Measurements from ENCODE around the gene STXBP3.

Gene STXBP3

GRCh38 chr1:108808438-108808837 lies 62.0 kb downstream of the STXBP3 start:
- Histone ChIP-seq H3K9ac (ENCODE audit: low read length) (no peak overlapping the region), H2AFZ (ENCODE audit: low read depth, low read length) (no peak overlapping the region), H2BK12ac (ENCODE audit: low read length in 2 of 2) (no peak overlapping the region), H2AK5ac (ENCODE audit: low read length, severe bottlenecking) (no peak overlapping the region), H3K4me3 (ENCODE audit: insufficient read depth in 1 of 2, low read depth in 1 of 2, low read length in 2 of 2) (no peak overlapping the region), H3K14ac (ENCODE audit: low read length in 2 of 2) (no peak overlapping the region), H2BK5ac (ENCODE audit: low read depth, low read length, poor library complexity, severe bottlenecking) (no peak overlapping the region), H4K91ac (ENCODE audit: low read length) (no peak overlapping the region), H3K4me2 (ENCODE audit: low read length, poor library complexity, severe bottlenecking) (no peak overlapping the region), H4K8ac (ENCODE audit: low read length) (no peak overlapping the region), H3K27me3 (ENCODE audit: control insufficient read depth in 1 of 2, insufficient read depth in 1 of 2, low read length in 2 of 2) (no peaks in the 10 kb centered on the region), H3K9me3 (ENCODE audit: control insufficient read depth, low read length) (no peaks in the 10 kb centered on the region), H3K4ac (ENCODE audit: low read depth in 1 of 2, low read length in 2 of 2) (no peak overlapping the region), H3K23ac (ENCODE audit: low read length in 2 of 2) (no peak overlapping the region), H3K18ac (ENCODE audit: low read depth in 1 of 2, low read length in 2 of 2) (no peak overlapping the region), H2BK15ac (ENCODE audit: low read depth, poor library complexity, severe bottlenecking) (no peak overlapping the region), H3K27ac (ENCODE audit: low read length, poor library complexity, severe bottlenecking) (no peak overlapping the region), H3K36me3 (ENCODE audit: control insufficient read depth in 1 of 2, insufficient read depth in 2 of 2, low read depth in 1 of 2, low read length in 2 of 2) (peaks cover 10 to 78% of the 10 kb centered on the region in 2 experiments), H3K79me1 (replicated peaks; ENCODE audit: low read length, poor library complexity, severe bottlenecking) (peaks cover 3% of the 10 kb centered on the region), H3K4me1 (ENCODE audit: control insufficient read depth, insufficient read depth, low read depth, low read length) (peaks cover 2% of the 10 kb centered on the region), H2BK120ac (ENCODE audit: low read depth, low read length) (no peak overlapping the region)
- 98% methylated on average over 4 of the region's 4 CpGs for WGBS
- no peak for DNase-seq

DNA sequence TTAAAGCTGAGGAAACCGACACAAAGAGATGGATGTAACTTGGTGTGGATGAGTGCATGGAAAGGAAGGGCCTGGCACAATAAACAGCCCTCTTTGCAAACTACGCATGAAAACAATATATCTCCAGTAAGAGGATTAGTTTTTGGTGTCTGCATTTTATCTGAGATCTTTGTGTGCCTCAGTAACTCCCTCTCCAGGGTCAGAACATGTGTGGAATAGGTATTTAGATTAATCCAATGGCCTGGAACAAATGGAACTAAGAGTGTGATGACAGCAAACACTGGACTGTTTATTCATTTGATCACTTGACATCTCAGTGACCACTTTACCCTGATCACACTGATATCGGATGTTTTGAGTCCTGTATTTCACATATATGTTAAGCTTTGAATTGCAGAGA lies 65.1 kb downstream of the STXBP3 start:
- Histone ChIP-seq H3K79me1 (replicated peaks; ENCODE audit: low read length, poor library complexity, severe bottlenecking) (no peaks in the 10 kb centered on the region), H2AFZ (ENCODE audit: low read depth, low read length) (no peak overlapping the region), H2BK12ac (ENCODE audit: low read length in 2 of 2) (no peak overlapping the region), H3K27me3 (ENCODE audit: control insufficient read depth in 1 of 2, insufficient read depth in 1 of 2, low read length in 2 of 2) (no peaks in the 10 kb centered on the region), H3K4me3 (ENCODE audit: insufficient read depth in 1 of 2, low read depth in 1 of 2, low read length in 2 of 2) (no peak overlapping the region), H3K9me3 (ENCODE audit: control insufficient read depth, low read length) (no peaks in the 10 kb centered on the region), H4K8ac (ENCODE audit: low read length) (no peak overlapping the region), H3K27ac (ENCODE audit: low read length, poor library complexity, severe bottlenecking) (no peak overlapping the region), H4K91ac (ENCODE audit: low read length) (no peak overlapping the region), H2BK15ac (ENCODE audit: low read depth, poor library complexity, severe bottlenecking) (no peak overlapping the region), H3K18ac (ENCODE audit: low read depth in 1 of 2, low read length in 2 of 2) (no peak overlapping the region), H2AK5ac (ENCODE audit: low read length, severe bottlenecking) (no peak overlapping the region), H3K23ac (ENCODE audit: low read length in 2 of 2) (no peak overlapping the region), H3K9ac (ENCODE audit: low read length) (no peak overlapping the region), H3K36me3 (ENCODE audit: control insufficient read depth in 1 of 2, insufficient read depth in 2 of 2, low read depth in 1 of 2, low read length in 2 of 2) (peaks cover 3 to 49% of the 10 kb centered on the region in 2 experiments), H3K14ac (ENCODE audit: low read length in 2 of 2) (no peak overlapping the region), H2BK120ac (ENCODE audit: low read depth, low read length) (no peak overlapping the region), H3K4ac (ENCODE audit: low read depth in 1 of 2, low read length in 2 of 2) (no peak overlapping the region), H2BK5ac (ENCODE audit: low read depth, low read length, poor library complexity, severe bottlenecking) (no peak overlapping the region), H3K4me2 (ENCODE audit: low read length, poor library complexity, severe bottlenecking) (no peak overlapping the region), H3K4me1 (ENCODE audit: control insufficient read depth, insufficient read depth, low read depth, low read length) (peaks cover 1% of the 10 kb centered on the region)
- WGBS = 97% methylated on average over 3 of the region's 3 CpGs
- DNase-seq = no peak

- Histone ChIP-seq H3K9me3 (ENCODE audit: control insufficient read depth, low read length) (no peaks in the 10 kb centered on the region), H3K4ac (ENCODE audit: low read depth in 1 of 2, low read length in 2 of 2) (no peak overlapping the region), H3K27ac (ENCODE audit: low read length, poor library complexity, severe bottlenecking) (no peak overlapping the region), H3K18ac (ENCODE audit: low read depth in 1 of 2, low read length in 2 of 2) (no peak overlapping the region), H3K14ac (ENCODE audit: low read length in 2 of 2) (no peak overlapping the region), H2AFZ (ENCODE audit: low read depth, low read length) (no peak overlapping the region), H3K23ac (ENCODE audit: low read length in 2 of 2) (no peak overlapping the region), H2BK5ac (ENCODE audit: low read depth, low read length, poor library complexity, severe bottlenecking) (no peak overlapping the region), H3K79me1 (replicated peaks; ENCODE audit: low read length, poor library complexity, severe bottlenecking) (no peaks in the 10 kb centered on the region), H3K4me3 (ENCODE audit: insufficient read depth in 1 of 2, low read depth in 1 of 2, low read length in 2 of 2) (no peak overlapping the region), H4K91ac (ENCODE audit: low read length) (no peak overlapping the region), H4K8ac (ENCODE audit: low read length) (no peak overlapping the region), H3K9ac (ENCODE audit: low read length) (no peak overlapping the region), H3K36me3 (ENCODE audit: control insufficient read depth in 1 of 2, insufficient read depth in 2 of 2, low read depth in 1 of 2, low read length in 2 of 2) (peaks cover 0 to 33% of the 10 kb centered on the region in 2 experiments), H2BK120ac (ENCODE audit: low read depth, low read length) (no peak overlapping the region), H2AK5ac (ENCODE audit: low read length, severe bottlenecking) (no peak overlapping the region), H3K4me2 (ENCODE audit: low read length, poor library complexity, severe bottlenecking) (no peak overlapping the region), H3K4me1 (ENCODE audit: control insufficient read depth, insufficient read depth, low read depth, low read length) (peaks cover 4% of the 10 kb centered on the region), H2BK15ac (ENCODE audit: low read depth, poor library complexity, severe bottlenecking) (no peak overlapping the region), H3K27me3 (ENCODE audit: control insufficient read depth in 1 of 2, insufficient read depth in 1 of 2, low read length in 2 of 2) (no peaks in the 10 kb centered on the region), H2BK12ac (ENCODE audit: low read length in 2 of 2) (no peak overlapping the region)
- 88% methylated on average over 2 of the region's 2 CpGs for WGBS
- DNase-seq = no peak
Measured at GRCh38 chr1:108813326-108813725, 66.9 kb downstream of the STXBP3 start.

DNA sequence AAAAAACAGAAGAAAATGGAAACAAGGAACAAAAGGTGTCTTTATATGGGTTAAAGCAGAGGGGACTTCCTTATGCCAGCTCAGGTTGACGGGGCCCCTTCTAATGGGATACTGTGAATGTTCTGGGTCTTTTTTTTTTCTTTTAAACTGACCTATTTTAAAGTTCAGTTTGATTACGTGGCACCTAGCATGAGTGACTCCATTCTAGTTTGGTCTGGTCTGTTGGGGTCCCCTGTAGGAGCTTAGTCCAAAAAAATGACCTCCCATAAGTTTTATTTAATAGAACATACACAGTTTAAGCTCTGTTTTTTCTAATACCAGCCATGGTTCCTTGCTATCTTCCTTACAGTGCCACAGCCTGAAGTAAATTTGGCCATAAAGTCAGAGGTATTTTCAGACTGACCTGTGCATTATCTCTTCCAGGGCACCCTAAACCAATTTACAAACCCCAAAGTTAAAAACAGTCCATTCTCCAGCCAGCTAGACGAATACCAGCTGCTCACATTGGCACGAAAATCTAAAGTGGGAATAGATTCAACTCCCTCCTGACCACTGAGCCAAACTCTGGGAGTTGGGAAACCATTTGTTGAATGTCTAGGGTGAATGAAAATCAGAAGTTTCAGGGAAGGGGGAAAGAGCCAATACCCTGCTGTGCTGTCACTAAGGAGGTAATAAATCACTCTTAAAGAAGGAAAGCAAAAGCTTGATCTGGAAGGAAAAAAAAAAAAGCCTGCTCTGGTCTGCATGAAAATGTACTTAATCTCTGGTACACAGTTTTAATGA lies 68.1 kb downstream of the STXBP3 start:
- H2AK5ac ChIP-seq (ENCODE audit: low read length, severe bottlenecking) = peak overlapping the region; percentile 74
- no peak overlapping the region for H2AFZ ChIP-seq (ENCODE audit: low read depth, low read length)
- H3K4me2 ChIP-seq (ENCODE audit: low read length, poor library complexity, severe bottlenecking) = no peak overlapping the region
- no peak overlapping the region for H3K18ac ChIP-seq (ENCODE audit: low read depth in 1 of 2, low read length in 2 of 2)
- no peak overlapping the region for H2BK12ac ChIP-seq (ENCODE audit: low read length in 2 of 2)
- no peak overlapping the region for H4K8ac ChIP-seq (ENCODE audit: low read length)
- no peak overlapping the region for H4K91ac ChIP-seq (ENCODE audit: low read length)
- H3K4me1 ChIP-seq (ENCODE audit: control insufficient read depth, insufficient read depth, low read depth, low read length) = peaks cover 4% of the 10 kb centered on the region
- H3K9me3 ChIP-seq (ENCODE audit: control insufficient read depth, low read length) = no peaks in the 10 kb centered on the region
- H2BK15ac ChIP-seq (ENCODE audit: low read depth, poor library complexity, severe bottlenecking) = no peak overlapping the region
- H3K14ac ChIP-seq (ENCODE audit: low read length in 2 of 2) = no peak overlapping the region
- H2BK120ac ChIP-seq (ENCODE audit: low read depth, low read length) = no peak overlapping the region
- H3K4ac ChIP-seq (ENCODE audit: low read depth in 1 of 2, low read length in 2 of 2) = no peak overlapping the region
- no peak overlapping the region for H2BK5ac ChIP-seq (ENCODE audit: low read depth, low read length, poor library complexity, severe bottlenecking)
- no peaks in the 10 kb centered on the region for H3K79me1 ChIP-seq (replicated peaks; ENCODE audit: low read length, poor library complexity, severe bottlenecking)
- peak overlapping the region; percentile 94 for H3K9ac ChIP-seq (ENCODE audit: low read length)
- no peaks in the 10 kb centered on the region for H3K27me3 ChIP-seq (ENCODE audit: control insufficient read depth in 1 of 2, insufficient read depth in 1 of 2, low read length in 2 of 2)
- 82% methylated on average over 2 of the region's 4 CpGs for WGBS
- peaks cover 0 to 21% of the 10 kb centered on the region in 2 experiments for H3K36me3 ChIP-seq (ENCODE audit: control insufficient read depth in 1 of 2, insufficient read depth in 2 of 2, low read depth in 1 of 2, low read length in 2 of 2)
- DNase-seq = peak; percentile 60
- H3K27ac ChIP-seq (ENCODE audit: low read length, poor library complexity, severe bottlenecking) = peak overlapping the region; percentile 43
- no peak overlapping the region for H3K23ac ChIP-seq (ENCODE audit: low read length in 2 of 2)
- no peak overlapping the region for H3K4me3 ChIP-seq (ENCODE audit: insufficient read depth in 1 of 2, low read depth in 1 of 2, low read length in 2 of 2)
